Measurements from ENCODE around the gene C1orf167.

C1orf167 gene

GRCh38 chr1:11780380-11781147 lies 18.6 kb downstream of the C1orf167 start:
- peaks cover 8% of the 10 kb centered on the region for H3K27me3 Mint-ChIP-seq (ENCODE audit: low read depth)
- H3K4me3 Mint-ChIP-seq = no peak overlapping the region
- H3K4me1 Mint-ChIP-seq = peaks cover 4% of the 10 kb centered on the region
- H3K36me3 Mint-ChIP-seq (ENCODE audit: low read depth) = no peaks in the 10 kb centered on the region
- no peaks in the 10 kb centered on the region for H3K9me3 Mint-ChIP-seq
- TF ChIP-seq, protein P1, sequence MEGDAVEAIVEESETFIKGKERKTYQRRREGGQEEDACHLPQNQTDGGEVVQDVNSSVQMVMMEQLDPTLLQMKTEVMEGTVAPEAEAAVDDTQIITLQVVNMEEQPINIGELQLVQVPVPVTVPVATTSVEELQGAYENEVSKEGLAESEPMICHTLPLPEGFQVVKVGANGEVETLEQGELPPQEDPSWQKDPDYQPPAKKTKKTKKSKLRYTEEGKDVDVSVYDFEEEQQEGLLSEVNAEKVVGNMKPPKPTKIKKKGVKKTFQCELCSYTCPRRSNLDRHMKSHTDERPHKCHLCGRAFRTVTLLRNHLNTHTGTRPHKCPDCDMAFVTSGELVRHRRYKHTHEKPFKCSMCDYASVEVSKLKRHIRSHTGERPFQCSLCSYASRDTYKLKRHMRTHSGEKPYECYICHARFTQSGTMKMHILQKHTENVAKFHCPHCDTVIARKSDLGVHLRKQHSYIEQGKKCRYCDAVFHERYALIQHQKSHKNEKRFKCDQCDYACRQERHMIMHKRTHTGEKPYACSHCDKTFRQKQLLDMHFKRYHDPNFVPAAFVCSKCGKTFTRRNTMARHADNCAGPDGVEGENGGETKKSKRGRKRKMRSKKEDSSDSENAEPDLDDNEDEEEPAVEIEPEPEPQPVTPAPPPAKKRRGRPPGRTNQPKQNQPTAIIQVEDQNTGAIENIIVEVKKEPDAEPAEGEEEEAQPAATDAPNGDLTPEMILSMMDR (IDR thresholded peaks at IDR 0.05; ENCODE audit: unreplicated experiment in 3 of 3) = no peak
- no peak overlapping the region for H3K27ac Mint-ChIP-seq

DNA sequence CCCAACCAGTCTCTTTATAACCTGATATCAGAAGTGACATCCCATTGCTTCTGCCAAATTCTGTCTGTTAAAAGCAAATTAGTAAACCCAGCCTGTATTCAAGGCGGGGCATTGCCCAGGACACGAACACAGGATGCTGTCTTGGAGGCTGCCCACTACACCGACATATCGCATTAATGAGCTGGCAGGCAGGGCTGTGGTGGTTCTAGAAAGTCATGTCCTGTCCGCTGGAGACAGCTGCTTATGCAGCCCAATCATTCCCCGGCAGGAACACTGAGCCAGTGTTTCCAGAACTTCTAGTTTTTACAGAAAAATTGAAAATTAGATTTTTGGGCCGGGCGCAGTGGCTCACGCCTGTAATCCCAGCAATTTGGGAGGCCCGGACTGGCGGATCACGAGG lies 19.3 kb downstream of the C1orf167 start:
- H3K36me3 Mint-ChIP-seq (ENCODE audit: low read depth) = no peaks in the 10 kb centered on the region
- H3K9me3 Mint-ChIP-seq = no peaks in the 10 kb centered on the region
- H3K27ac Mint-ChIP-seq = no peak overlapping the region
- H3K4me1 Mint-ChIP-seq = peaks cover 4% of the 10 kb centered on the region
- H3K4me3 Mint-ChIP-seq = no peak overlapping the region
- TF ChIP-seq, protein P1 (IDR thresholded peaks at IDR 0.05; ENCODE audit: unreplicated experiment in 3 of 3) = no peak
- H3K27me3 Mint-ChIP-seq (ENCODE audit: low read depth) = peaks cover 4% of the 10 kb centered on the region

- Mint-ChIP-seq H3K27ac (no peak overlapping the region), H3K9me3 (no peaks in the 10 kb centered on the region), H3K27me3 (ENCODE audit: low read depth) (peaks cover under 1% of the 10 kb centered on the region), H3K4me1 (peaks cover 13% of the 10 kb centered on the region), H3K36me3 (ENCODE audit: low read depth) (no peaks in the 10 kb centered on the region), H3K4me3 (no peak overlapping the region)
- TF ChIP-seq, protein P1 (IDR thresholded peaks at IDR 0.05; ENCODE audit: unreplicated experiment in 3 of 3) = no peak
Observed at GRCh38 chr1:11782127-11782708, 20.2 kb downstream of the C1orf167 start.

DNA sequence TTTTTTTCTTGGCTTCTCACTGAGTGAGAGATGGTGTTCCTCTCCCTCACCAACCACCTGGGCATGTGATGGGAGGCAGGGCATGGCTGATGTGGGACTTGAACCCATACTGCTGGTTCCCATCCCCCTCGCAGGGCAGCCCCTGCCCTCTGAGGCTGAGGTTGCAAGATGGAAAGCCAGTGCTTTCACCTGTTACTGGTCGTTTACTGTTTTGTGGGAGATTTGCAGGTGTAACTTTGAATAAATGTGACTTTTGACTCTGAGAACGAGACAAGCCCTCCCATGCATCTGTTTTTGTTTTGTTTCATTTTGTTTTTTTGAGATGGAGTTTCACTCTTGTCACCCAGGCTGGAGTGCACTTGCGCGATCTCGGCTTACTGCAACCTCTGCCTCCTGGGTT lies 21.6 kb downstream of the C1orf167 start:
- Mint-ChIP-seq H3K4me3 (no peak overlapping the region), H3K36me3 (ENCODE audit: low read depth) (no peaks in the 10 kb centered on the region), H3K27ac (no peak overlapping the region), H3K4me1 (peaks cover 19% of the 10 kb centered on the region), H3K27me3 (ENCODE audit: low read depth) (no peaks in the 10 kb centered on the region), H3K9me3 (no peaks in the 10 kb centered on the region)
- TF ChIP-seq, protein P1 (IDR thresholded peaks at IDR 0.05; ENCODE audit: unreplicated experiment in 3 of 3) = no peak

- TF ChIP-seq, protein P1 (IDR thresholded peaks at IDR 0.05; ENCODE audit: unreplicated experiment in 3 of 3) = no peak
- no peaks in the 10 kb centered on the region for H3K9me3 Mint-ChIP-seq
- peaks cover 21% of the 10 kb centered on the region for H3K4me1 Mint-ChIP-seq
- H3K27ac Mint-ChIP-seq = no peak overlapping the region
- H3K36me3 Mint-ChIP-seq (ENCODE audit: low read depth) = no peaks in the 10 kb centered on the region
- no peaks in the 10 kb centered on the region for H3K27me3 Mint-ChIP-seq (ENCODE audit: low read depth)
- no peak overlapping the region for H3K4me3 Mint-ChIP-seq
Observed at GRCh38 chr1:11784256-11784992, 22.4 kb downstream of the C1orf167 start.
